Measurements from ENCODE around the gene FAM83C. TPM values are rescaled to one million over a fixed set of nuclear protein-coding genes. Genes with fewer than 3 reads are reported as not detected.
A peak's percentile ranks its signal among the peaks of the same experiment; 100 is the strongest.

The FAM83C gene
- total RNA-seq, 1 donor from 2014 or later = not detected

GRCh38 chr20:35276408-35276807 lies 15.8 kb downstream of the FAM83C start:
- peak overlapping the region; percentile 94 for H3K4me3 Mint-ChIP-seq
- TF ChIP-seq CTCF (conservative IDR thresholded peaks at IDR 0.05) = no peak
- DNase-seq (ENCODE audit: extremely low spot score, unreplicated experiment) = no peak
- peaks cover 21% of the 10 kb centered on the region for H3K36me3 Mint-ChIP-seq
- peak overlapping the region; percentile 97 for H3K27ac Mint-ChIP-seq
- no peaks in the 10 kb centered on the region for H3K9me3 Mint-ChIP-seq
- H3K4me1 Mint-ChIP-seq (ENCODE audit: unreplicated experiment) = no peaks in the 10 kb centered on the region
- H3K27me3 Mint-ChIP-seq = no peaks in the 10 kb centered on the region

- no peaks in the 10 kb centered on the region for H3K27me3 Mint-ChIP-seq
Measured at GRCh38 chr20:35275741-35276251, 16.4 kb downstream of the FAM83C start.

DNA sequence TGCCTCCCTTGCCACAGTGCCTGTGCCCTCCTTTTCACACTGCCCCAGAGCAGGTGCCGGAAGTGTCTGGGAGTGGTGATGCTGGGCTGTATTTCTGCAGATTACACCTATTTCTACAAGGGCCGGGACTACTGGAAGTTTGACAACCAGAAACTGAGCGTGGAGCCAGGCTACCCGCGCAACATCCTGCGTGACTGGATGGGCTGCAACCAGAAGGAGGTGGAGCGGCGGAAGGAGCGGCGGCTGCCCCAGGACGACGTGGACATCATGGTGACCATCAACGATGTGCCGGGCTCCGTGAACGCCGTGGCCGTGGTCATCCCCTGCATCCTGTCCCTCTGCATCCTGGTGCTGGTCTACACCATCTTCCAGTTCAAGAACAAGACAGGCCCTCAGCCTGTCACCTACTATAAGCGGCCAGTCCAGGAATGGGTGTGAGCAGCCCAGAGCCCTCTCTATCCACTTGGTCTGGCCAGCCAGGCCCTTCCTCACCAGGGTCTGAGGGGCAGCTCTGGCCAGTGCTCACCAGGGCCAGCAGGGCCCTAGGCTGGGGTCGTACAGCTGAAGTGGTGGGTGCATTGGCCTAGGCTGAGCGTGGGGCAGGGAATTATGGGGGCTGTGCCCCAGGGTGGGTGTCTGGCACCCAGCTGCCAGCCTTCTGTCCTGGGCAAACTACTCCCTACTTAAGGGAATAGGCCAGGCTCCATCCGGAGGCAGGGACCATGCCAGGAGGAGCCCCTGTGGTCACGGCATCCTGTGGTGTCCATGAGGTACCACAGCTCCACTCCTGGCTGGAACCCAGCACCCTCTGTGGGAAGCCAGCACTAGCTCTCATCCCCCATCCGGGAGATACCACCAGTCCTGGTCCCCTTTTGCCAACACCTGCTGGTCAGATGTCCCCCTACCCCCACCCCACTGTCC lies 17.8 kb downstream of the FAM83C start:
- H3K36me3 Mint-ChIP-seq = peaks cover 16% of the 10 kb centered on the region
- no peak overlapping the region for H3K4me3 Mint-ChIP-seq
- H3K27me3 Mint-ChIP-seq = no peaks in the 10 kb centered on the region
- H3K4me1 Mint-ChIP-seq (ENCODE audit: unreplicated experiment) = no peaks in the 10 kb centered on the region
- no peak for TF ChIP-seq CTCF (conservative IDR thresholded peaks at IDR 0.05)
- no peak for DNase-seq (ENCODE audit: extremely low spot score, unreplicated experiment)
- no peaks in the 10 kb centered on the region for H3K9me3 Mint-ChIP-seq
- no peak overlapping the region for H3K27ac Mint-ChIP-seq

More at GRCh38 chr20:35275741-35276251, 16.4 kb downstream of the FAM83C start:
- no peaks in the 10 kb centered on the region for H3K9me3 Mint-ChIP-seq
- peaks cover 26% of the 10 kb centered on the region for H3K36me3 Mint-ChIP-seq
- H3K27ac Mint-ChIP-seq = no peak overlapping the region
- H3K4me1 Mint-ChIP-seq (ENCODE audit: unreplicated experiment) = no peaks in the 10 kb centered on the region
- TF ChIP-seq CTCF (conservative IDR thresholded peaks at IDR 0.05) = no peak
- H3K4me3 Mint-ChIP-seq = no peak overlapping the region
- DNase-seq (ENCODE audit: extremely low spot score, unreplicated experiment) = no peak

GRCh38 chr20:35273449-35274171 lies 18.6 kb downstream of the FAM83C start:
- peaks cover 8% of the 10 kb centered on the region for H3K36me3 Mint-ChIP-seq
- H3K4me1 Mint-ChIP-seq (ENCODE audit: unreplicated experiment) = peaks cover 3% of the 10 kb centered on the region
- H3K27me3 Mint-ChIP-seq = no peaks in the 10 kb centered on the region
- H3K9me3 Mint-ChIP-seq = no peaks in the 10 kb centered on the region
- H3K27ac Mint-ChIP-seq = no peak overlapping the region
- H3K4me3 Mint-ChIP-seq = no peak overlapping the region
- no peak for DNase-seq (ENCODE audit: extremely low spot score, unreplicated experiment)
- TF ChIP-seq CTCF (conservative IDR thresholded peaks at IDR 0.05) = no peak

DNA sequence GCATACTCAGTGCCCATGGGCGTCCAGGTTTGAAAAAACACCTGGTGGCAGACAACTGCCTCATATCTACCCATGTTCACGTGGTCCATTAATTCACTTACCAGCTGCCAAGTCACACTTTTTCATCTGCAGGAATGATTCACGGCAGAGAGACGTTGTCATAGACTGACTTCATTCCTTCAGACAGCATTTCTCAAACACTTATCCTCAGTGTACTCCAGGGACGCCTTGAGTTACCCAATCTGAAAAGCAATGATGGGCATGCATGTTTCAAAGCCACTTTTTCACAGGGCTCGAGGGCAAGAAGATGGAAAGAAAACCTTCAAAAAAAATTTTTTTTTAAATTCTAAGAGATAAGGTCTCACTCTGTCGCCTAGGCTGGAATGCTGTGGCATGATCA lies 20.3 kb downstream of the FAM83C start:
- Mint-ChIP-seq H3K27me3 (no peaks in the 10 kb centered on the region), H3K9me3 (no peaks in the 10 kb centered on the region), H3K27ac (no peak overlapping the region), H3K4me1 (ENCODE audit: unreplicated experiment) (peaks cover 3% of the 10 kb centered on the region), H3K4me3 (no peak overlapping the region), H3K36me3 (peaks cover 4% of the 10 kb centered on the region)
- DNase-seq (ENCODE audit: extremely low spot score, unreplicated experiment) = no peak
- TF ChIP-seq CTCF (conservative IDR thresholded peaks at IDR 0.05) = no peak
